Adrenal gland (tissue), 12 donors: Measurements from ENCODE around the gene SOS1. TPM values are rescaled to one million over a fixed set of nuclear protein-coding genes. Genes with fewer than 3 reads are reported as not detected.
"Not testable (repeated sequence)": the region's sequence is repeated elsewhere in the genome, so short reads cannot be mapped to it uniquely, and the experiment has no call there.

ENCODE experiments used
- DNase-seq, 7 donors: peaks; one replicate each; pipeline ENCODE4 v3.0.0-alpha.2; 2019 to 2020
- H3K27ac ChIP-seq, 5 donors: fragments of 200-600 bp; sonication (generic) in 4 of 5; 1 replicate in 3 of 5; 2 replicates in 2 of 5; pipeline versions ENCODE4 v1.5.1 to v1.8.0; 2016 to 2020; ENCODE audit warnings: mild to moderate bottlenecking in 1 of 5
- H3K27me3 ChIP-seq: fragments of 200-600 bp; 2 replicates; pipeline ENCODE4 v1.8.0; 2021
- H3K36me3 ChIP-seq, 2 donors: fragments of 200-600 bp; replicated peaks in 1 of 2; 1 replicate in 1 of 2; 2 replicates in 1 of 2; pipeline versions ENCODE4 v1.5.1 to v1.8.0; 2018 to 2022
- H3K4me1 ChIP-seq, 2 donors: fragments of 200-600 bp; replicated peaks in 1 of 2; 1 replicate in 1 of 2; 2 replicates in 1 of 2; pipeline versions ENCODE4 v1.5.1 to v1.8.0; 2018 to 2021
- H3K4me3 ChIP-seq, 4 donors: fragments of 200-600 bp; sonication (generic) in 3 of 4; one replicate each; pipeline ENCODE4 v1.5.1; 2016 to 2018
- H3K9me3 ChIP-seq, 3 donors: fragments of 200-600 bp; sonication (generic) in 1 of 3; replicated peaks in 1 of 3; 1 replicate in 2 of 3; 2 replicates in 1 of 3; pipeline versions ENCODE4 v1.5.1 to v1.8.0; 2016 to 2021
- CTCF ChIP-seq, 6 experiments: fragments of 450-650 bp in 4 of 6; fragments of 200-600 bp in 2 of 6; sonication (generic) in 1 of 6; IDR thresholded peaks; 1 replicate in 5 of 6; 2 replicates in 1 of 6; pipeline versions ENCODE4 v1.5.1 to v1.8.0; 2016 to 2021; ENCODE audit warnings: antibody characterized with exemption in 6 of 6, mild to moderate bottlenecking in 2 of 6, moderate library complexity in 1 of 6
- POLR2A ChIP-seq, 2 donors: fragments of 450-650 bp; IDR thresholded peaks; one replicate each; pipeline ENCODE4 v1.6.1; 2017; ENCODE audit warnings: antibody characterized with exemption in 2 of 2, mild to moderate bottlenecking in 2 of 2, moderate library complexity in 1 of 2
- WGBS, 4 donors: extraction: QIAGEN DNeasy Blood & Tissue Kit in 2 of 4; methylation state at CpG; one replicate each; pipeline versions ENCODE4 v1.1.5 to v1.1.7; 2013 to 2017; 5-methylcytosine and 5-hydroxymethylcytosine counted together
- intact Hi-C, 2 donors: fragments of 100-400 bp; cut with DNase I; formaldehyde crosslinking; loops; one replicate each; pipeline versions ENCODE4 v1.14.1 to v1.15.0; 2022 to 2023
- polyA plus RNA-seq, 3 donors: library from polyadenylated mRNA; stranded (reverse); fragments of 200-250 nt in 2 of 3; fragments of 350-450 nt in 1 of 3; fragmentation: Illumina TruSeq in 1 of 3; extraction: RNeasy Lipid Tissue Mini Kit (QIAGEN cat#74804) in 1 of 3; gene quantifications; one replicate each; pipeline ENCODE4 v1.2.3, GENCODE V29; 2013 to 2014
- total RNA-seq, 9 donors: library from RNA; depleted of rRNA in 4 of 9; stranded (reverse); fragments of >200 nt in 4 of 9; fragments of 120-200 nt in 1 of 9; fragmentation: NEBNext Ultra II Directional in 1 of 9; extraction: Animal tissue kit (Norgen Biotek cat#: 25700) in 1 of 9; gene quantifications; one replicate each; pipeline versions ENCODE4 v1.1.0 to v1.2.4, GENCODE V29; 2013 to 2023
- donor health status: healthy with polysubstance abuse.
- donor health status: Bipolar disorder and iron deficiency.
- donor health status: DM: yes; HTN: yes; CAD: no.
- donor health status: DM: no; HTN: no; CAD: no.
- donor health status: DM: no; HTN: no; CAD: no.
- donor health status: DM: yes; HTN: yes; CAD: no.

SOS1 gene
- total and polyA plus RNA-seq, 12 donors: 6.4 to 42.0 (median 26.5) TPM

DNA sequence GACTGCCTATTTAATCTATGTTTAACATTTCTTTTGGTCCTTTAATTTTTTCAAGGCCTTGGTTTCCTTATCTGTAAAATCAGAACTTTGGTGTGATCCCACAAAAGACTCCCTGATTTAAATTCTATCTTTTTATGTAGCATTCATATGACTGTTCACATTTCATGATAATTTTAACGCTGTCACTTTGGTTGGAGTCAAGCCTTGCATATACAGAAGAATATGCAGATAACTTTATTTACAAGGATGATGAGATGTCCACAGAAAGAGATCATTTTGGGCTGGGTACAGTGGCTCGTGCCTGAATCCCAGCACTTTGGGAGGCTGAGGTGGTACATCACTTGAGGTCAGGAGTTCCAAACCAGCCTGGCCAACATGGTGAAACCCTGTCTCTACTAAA, 38.4 kb upstream of the SOS1 start:
- no peaks in the 10 kb centered on the region for H3K4me1 ChIP-seq
- WGBS, 4 donors: 87 to 92% (median 90%) methylated on average over 2 of the region's 2 CpGs
- no peaks in the 10 kb centered on the region for H3K36me3 ChIP-seq
- peaks cover 0 to 3% (median 0%) of the 10 kb centered on the region in 3 donors for H3K9me3 ChIP-seq
- H3K27ac ChIP-seq: no peak overlapping the region
- intact Hi-C loops: no loop called here
- H3K27me3 ChIP-seq: no peaks in the 10 kb centered on the region
- TF ChIP-seq POLR2A (IDR thresholded peaks at IDR 0.05) (no peak), CTCF (IDR thresholded peaks at IDR 0.05) (no peak)
- no peak for DNase-seq
- H3K4me3 ChIP-seq: no peak overlapping the region

DNA sequence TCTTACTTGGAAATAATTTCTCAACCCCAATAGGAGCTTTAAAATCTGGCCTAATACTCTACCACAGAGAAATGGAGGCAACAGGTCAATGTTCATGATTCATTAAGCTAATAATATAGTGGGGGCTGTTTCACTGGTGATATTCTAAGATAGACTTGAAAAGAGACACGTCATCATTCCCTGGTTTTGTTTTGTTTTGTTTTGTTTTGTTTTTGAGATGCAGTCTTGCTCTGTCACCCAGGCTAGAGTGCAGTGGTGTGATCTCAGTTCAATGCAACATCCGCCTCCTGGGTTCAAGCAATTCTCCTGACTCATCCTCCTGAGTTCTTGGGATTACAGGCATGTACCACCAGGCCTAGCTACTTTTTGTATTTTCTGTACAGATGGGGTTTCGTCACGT, 37.5 kb upstream of the SOS1 start:
- Histone ChIP-seq H3K9me3 (peaks cover 0 to 3% (median 0%) of the 10 kb centered on the region in 3 donors), H3K27me3 (no peaks in the 10 kb centered on the region), H3K27ac (no peak overlapping the region), H3K4me3 (no peak overlapping the region), H3K4me1 (no peaks in the 10 kb centered on the region), H3K36me3 (no peaks in the 10 kb centered on the region)
- 91 to 95% (median 93%) methylated on average over 4 of the region's 4 CpGs for WGBS, 4 donors
- no peak for DNase-seq
- no peak for TF ChIP-seq POLR2A (IDR thresholded peaks at IDR 0.05)
- no peak for TF ChIP-seq CTCF (IDR thresholded peaks at IDR 0.05)
- intact Hi-C loops: no loop called here

DNA sequence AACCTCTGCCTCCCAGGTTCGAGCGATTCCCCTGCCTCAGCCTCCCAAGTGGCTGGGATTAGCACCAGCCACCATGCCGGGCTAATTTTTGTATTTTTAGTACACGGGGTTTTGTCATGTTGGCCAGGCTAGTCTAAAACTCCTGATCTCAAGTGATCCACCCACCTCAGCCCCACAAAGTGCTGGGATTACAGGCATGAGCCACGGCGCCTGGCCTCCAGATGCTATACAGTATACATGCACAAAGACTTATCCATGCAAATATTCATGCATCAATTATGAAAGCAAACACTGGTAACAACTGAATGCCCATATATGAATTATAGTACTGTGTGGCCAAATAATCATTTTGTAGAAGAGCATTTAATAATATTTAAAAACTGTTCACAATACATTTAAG, 36.0 kb upstream of the SOS1 start:
- Histone ChIP-seq H3K4me3 (no peak overlapping the region), H3K4me1 (no peaks in the 10 kb centered on the region), H3K27me3 (no peaks in the 10 kb centered on the region), H3K9me3 (peaks cover 0 to 3% (median 0%) of the 10 kb centered on the region in 3 donors), H3K36me3 (no peaks in the 10 kb centered on the region), H3K27ac (no peak overlapping the region)
- WGBS, 4 donors: 91 to 100% (median 94%) methylated on average over 2 to 6 of the region's 6 CpGs
- intact Hi-C loops: no loop called here
- TF ChIP-seq CTCF (IDR thresholded peaks at IDR 0.05) (no peak), POLR2A (IDR thresholded peaks at IDR 0.05) (no peak)
- no peak for DNase-seq

DNA sequence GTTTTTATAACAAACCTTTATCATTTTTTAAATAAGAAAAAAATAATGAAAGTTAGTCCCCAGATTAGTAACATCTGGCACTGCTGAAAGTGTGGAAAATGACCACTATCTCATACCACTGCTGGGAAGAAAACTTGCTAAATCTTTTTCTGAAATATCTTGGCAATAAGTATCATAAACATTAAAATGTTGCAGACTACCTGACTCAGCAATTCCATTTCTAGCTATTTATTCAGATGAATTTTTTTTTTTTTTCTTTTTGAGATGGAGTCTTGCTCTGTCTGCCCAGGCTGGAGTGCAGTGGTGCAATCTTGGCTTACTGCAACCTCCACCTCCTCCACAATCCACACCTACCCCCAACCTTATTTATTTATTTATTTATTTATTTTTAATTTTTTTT, 35.3 kb upstream of the SOS1 start:
- Histone ChIP-seq H3K36me3 (no peaks in the 10 kb centered on the region), H3K9me3 (peaks cover 0 to 3% (median 0%) of the 10 kb centered on the region in 3 donors), H3K27ac (no peak overlapping the region), H3K27me3 (no peaks in the 10 kb centered on the region), H3K4me3 (no peak overlapping the region), H3K4me1 (no peaks in the 10 kb centered on the region)
- DNase-seq: peak in 1 of 7 donors; percentile 26
- intact Hi-C loops: no loop called here
- TF ChIP-seq CTCF (IDR thresholded peaks at IDR 0.05) (no peak), POLR2A (IDR thresholded peaks at IDR 0.05) (no peak)

GRCh38 chr2:39155573-39155972, 34.7 kb upstream of the SOS1 start:
- WGBS, 4 donors: 68 to 86% (median 77%) methylated on average over 4 of the region's 4 CpGs
- peak in 1 of 7 donors; percentile 4 for DNase-seq
- H3K4me3 ChIP-seq, H3K4me1 ChIP-seq, H3K27me3 ChIP-seq, intact Hi-C loops, H3K27ac ChIP-seq, H3K9me3 ChIP-seq, H3K36me3 ChIP-seq: not testable (repeated sequence)
